Measurements from ENCODE around the gene ZSCAN1. TPM values are rescaled to one million over a fixed set of nuclear protein-coding genes. Genes with fewer than 3 reads are reported as not detected.

ZSCAN1 gene
- polyA plus RNA-seq, 3 donors = 2.0 to 2.9 (median 2.5) TPM

- DNase-seq (ENCODE audit: low read depth in 3 of 3, low spot score in 2 of 3) = no peak
Measured at GRCh38 chr19:58067240-58067912, 33.6 kb downstream of the ZSCAN1 start.

DNA sequence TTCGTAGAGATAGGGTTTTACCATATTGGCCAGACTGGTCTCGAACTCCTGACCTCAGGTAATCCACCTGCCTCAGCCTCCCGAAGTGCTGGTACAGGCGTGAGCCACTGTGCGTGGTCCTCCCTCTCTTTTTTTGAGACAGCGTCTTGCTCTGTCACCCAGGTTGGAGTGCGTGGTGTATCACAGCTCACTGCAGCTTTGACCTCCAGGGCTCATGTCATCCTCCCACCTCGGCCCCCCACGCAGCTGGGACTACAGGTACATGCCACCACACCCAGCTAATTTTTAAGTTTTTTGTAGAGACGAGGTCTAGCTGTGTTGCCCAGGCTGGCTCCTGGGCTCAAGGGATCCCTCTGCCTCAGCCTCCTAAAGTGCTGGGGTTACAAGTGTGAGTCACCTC lies 46.0 kb downstream of the ZSCAN1 start:
- DNase-seq (ENCODE audit: low read depth in 3 of 3, low spot score in 2 of 3) = no peak

DNA sequence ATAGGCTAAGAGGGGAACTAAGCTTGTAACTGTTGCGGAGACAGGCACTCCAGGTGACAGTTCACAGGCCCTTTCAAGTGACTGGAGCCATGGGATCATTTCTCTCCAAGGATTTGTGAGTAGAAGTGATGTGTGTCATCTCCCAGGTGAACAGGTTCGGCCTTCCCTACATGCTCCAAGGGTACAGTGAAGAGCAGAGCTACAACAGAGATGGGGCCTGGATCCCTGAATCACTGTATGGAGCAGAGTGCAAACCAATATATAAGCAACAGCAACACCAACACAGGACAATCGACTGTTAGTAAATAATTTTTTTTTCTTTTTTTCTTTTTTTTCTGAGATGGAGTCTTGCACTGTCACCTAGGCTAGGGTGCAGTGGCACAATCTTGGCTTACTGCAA lies 49.2 kb downstream of the ZSCAN1 start:
- no peak for DNase-seq (ENCODE audit: low read depth in 3 of 3, low spot score in 2 of 3)

GRCh38 chr19:58084596-58085347 lies 50.9 kb downstream of the ZSCAN1 start:
- DNase-seq (ENCODE audit: low read depth in 3 of 3, low spot score in 2 of 3) = no peak

DNA sequence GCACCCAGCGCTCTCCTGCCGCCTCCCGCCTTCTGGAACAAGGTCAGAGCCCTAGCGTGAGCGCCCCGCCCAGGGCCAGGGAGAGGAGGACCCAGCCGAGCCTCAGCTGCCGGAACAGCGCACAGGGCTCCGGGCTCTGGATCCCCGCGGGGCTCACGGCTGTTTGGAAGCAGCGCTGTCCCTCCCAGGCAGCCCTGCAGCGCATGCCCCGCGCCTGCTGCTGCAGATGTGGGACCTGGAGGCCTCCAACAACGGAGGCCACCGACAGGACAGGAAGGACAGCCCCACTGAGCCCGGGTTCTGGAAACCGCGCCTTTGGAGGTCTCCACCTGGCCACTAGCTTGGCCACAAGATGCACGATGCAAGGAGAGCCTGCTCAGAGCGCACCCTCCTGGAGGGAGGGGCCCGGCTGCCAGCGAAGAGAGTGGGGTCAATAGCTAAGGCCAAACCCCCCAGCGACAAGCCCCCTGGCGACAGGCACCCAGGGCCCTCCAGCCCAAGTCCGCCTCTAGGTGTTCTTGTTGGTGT lies 51.6 kb downstream of the ZSCAN1 start:
- DNase-seq (ENCODE audit: low read depth in 3 of 3, low spot score in 2 of 3) = no peak

- DNase-seq (ENCODE audit: low read depth in 3 of 3, low spot score in 2 of 3) = no peak
Measured at GRCh38 chr19:58086825-58087710, 53.2 kb downstream of the ZSCAN1 start.

DNA sequence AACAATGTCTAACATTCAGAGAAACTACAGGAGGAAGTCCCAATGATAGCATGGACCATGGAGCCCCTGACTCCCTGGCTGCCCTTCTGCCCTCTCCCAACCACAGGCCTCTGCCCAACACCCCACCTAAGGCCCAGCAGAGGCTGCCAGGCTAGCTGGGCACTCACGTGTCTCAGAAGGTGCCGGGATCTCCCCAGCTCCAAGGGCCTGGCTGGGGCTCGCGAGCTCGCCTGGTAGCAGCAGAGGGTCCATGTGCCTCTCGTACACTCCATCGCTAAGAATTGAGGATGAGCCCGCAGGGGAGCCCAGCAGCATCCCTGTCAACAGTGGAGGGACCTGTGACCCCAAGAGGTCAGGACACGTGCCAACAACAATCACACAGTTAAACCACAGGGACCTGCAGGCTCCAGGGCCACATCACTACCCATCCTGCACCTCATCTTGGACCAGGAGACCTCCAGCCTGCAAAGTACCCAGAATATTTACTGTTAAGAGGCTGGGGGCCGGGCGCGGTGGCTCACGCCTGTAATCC lies 54.8 kb downstream of the ZSCAN1 start:
- no peak for DNase-seq (ENCODE audit: low read depth in 3 of 3, low spot score in 2 of 3)

GRCh38 chr19:58089846-58090245 lies 56.0 kb downstream of the ZSCAN1 start:
- DNase-seq (ENCODE audit: low read depth in 3 of 3, low spot score in 2 of 3) = no peak

DNA sequence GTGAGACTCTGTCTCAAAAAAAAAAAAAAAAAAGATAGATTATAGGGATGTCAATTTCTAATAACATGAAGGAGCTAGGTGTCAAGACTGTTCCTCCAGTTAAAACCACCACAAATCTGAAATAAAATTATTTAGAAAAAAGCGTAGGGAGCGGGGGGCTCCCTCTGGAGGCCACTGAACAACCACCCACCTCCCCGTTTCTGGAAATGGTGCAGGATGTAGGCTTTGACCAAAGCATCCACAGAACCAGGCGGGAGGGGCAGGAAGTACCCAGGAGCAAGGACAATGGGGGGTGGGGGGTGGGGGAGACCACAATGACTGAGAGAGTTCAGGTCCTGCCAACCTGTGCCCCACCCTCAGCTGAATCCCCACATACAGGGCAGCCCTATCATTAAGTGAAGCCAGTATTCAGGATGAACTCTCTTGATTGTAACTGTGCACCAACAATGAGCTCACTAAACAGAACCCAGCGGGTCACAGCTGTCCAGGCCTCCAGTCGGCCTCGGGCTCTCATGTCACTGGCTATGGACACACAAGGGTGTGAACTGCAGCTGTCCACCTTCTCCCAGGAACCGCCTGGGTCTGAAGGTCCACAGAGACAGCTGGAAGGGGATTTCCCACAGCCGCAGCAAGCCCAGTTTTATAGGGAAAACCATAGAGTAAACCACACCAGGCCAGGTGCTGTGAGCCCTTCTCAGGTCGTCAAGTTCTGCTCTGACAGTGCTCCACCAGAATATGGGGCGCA lies 57.6 kb downstream of the ZSCAN1 start:
- DNase-seq (ENCODE audit: low read depth in 3 of 3, low spot score in 2 of 3) = no peak

DNA sequence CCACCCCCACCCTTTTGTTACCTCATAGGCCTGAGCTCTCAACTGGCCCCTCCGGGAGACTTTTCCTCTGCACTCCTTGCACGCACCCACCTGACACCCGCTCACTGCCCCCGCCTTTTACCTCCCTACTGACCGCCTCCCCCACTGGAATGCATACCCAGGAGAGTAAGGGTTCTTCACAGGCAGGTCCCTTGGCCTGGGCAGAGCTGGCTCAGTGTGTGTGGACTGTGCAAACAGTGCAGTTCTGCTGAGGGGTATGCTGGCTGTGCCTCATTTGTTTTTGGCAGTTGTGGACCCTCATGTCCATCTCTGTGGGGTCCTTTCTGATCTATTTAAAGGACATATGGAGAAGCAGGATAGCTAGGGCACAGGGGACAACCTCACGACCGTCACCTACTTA lies 59.2 kb downstream of the ZSCAN1 start:
- DNase-seq (ENCODE audit: low read depth in 3 of 3, low spot score in 2 of 3) = no peak

- no peak for DNase-seq (ENCODE audit: low read depth in 3 of 3, low spot score in 2 of 3)
Measured at GRCh38 chr19:58095328-58095727, 61.5 kb downstream of the ZSCAN1 start.

DNA sequence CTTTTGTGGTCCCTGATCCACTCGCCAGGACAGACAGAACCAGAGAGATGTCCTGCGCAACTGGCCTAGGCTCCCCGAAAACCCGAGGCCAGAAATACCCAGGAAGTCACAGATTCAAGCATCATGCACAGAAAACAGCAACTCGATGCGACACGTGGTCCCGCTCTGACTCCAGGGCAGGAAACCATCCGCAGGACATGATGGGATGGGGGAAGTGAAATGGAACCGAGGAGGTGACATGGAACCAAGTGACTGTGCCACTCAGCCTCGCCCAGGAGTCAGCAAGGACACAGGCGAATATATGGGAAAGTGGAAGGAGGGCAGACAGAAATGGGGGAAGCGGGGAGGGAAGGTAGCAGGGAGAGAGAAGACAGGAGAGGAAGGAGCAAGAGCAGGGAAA lies 63.1 kb downstream of the ZSCAN1 start:
- DNase-seq (ENCODE audit: low read depth in 3 of 3, low spot score in 2 of 3) = no peak

- no peak for DNase-seq (ENCODE audit: low read depth in 3 of 3, low spot score in 2 of 3)
Measured at GRCh38 chr19:58097349-58097748, 63.5 kb downstream of the ZSCAN1 start.

DNA sequence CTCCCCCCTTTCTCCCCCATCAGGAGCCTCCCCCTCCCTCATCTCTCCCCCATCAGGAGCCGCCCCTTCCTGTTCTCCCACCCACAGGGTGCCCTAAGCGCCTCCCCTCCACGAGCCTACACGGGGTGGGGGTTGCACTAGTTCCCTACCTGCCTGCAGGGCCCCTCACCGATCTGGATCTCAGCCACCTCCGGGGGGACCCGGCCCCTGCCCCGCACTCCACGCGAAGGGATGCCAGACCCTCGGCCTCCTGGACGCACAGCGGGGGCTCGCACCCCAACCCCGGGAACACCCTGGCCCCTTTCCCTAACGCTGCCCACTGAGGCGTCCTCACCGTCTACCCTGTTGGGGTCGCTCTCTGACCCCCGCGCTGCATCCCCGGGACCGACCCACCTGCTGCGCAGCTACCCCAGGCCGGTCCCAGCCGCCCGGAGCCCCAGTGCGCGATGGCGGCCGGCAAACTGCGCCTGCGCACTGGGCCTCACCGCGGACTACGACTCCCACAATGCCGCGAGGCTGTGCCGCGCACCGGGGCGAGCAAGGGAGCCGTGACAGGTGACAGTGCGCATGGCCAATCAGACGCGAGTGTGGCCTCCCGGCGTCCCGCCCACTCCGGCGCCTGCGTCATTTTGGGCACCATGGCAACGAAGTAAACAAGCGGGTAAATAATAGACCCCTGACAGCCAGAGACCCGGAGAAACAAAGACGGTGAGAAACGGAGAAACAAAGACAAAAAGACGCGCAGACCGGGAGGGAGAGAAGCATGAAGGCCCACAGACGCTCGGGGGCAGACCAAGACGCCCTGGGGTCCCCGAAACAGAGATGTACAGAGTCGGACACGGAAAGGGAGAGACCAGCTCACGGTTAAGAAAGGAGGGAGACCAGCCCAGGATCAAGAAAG lies 64.2 kb downstream of the ZSCAN1 start, which contains the start of gene ZSCAN18:
Gene ZSCAN18 (minus strand): TSS at position 451 of the 901 bp plus-strand sequence. CDS start 7,964 bp downstream, outside the sequence.
- peak; percentile 97 to 99 (median 97) for DNase-seq (ENCODE audit: low read depth in 3 of 3, low spot score in 2 of 3)

- no peak for DNase-seq (ENCODE audit: low read depth in 3 of 3, low spot score in 2 of 3)
Measured at GRCh38 chr19:58098682-58098998, 64.8 kb downstream of the ZSCAN1 start.

All from right renal cortex interstitium (tissue), 3 donors.